Measurements from ENCODE around the gene GRID1.

- no peak for TF ChIP-seq POLR2A (IDR thresholded peaks at IDR 0.05; ENCODE audit: low read depth, low read length)
- no peak for TF ChIP-seq POLR2AphosphoS5 (IDR thresholded peaks at IDR 0.05; ENCODE audit: low read depth, low read length)
- TF ChIP-seq TAF1 (IDR thresholded peaks at IDR 0.05; ENCODE audit: low read depth, low read length): no peak
Measured at GRCh38 chr10:86397120-86397519, 30.5 kb upstream of the GRID1 start.

Data from GM12891 (cell line).